Natural killer cell (primary cell): ENCODE results near the gene INPP5B. TPM values are rescaled to one million over a fixed set of nuclear protein-coding genes. Genes with fewer than 3 reads are reported as not detected.
"Not testable (repeated sequence)": the region's sequence is repeated elsewhere in the genome, so short reads cannot be mapped to it uniquely, and the experiment has no call there.

Source experiments
- ATAC-seq, 3 donors: fragments of 150-1000 bp in 2 of 3; fragments of 200-7000 bp in 1 of 3; cut with Tn5 transposase; 1 replicate in 1 of 3; 2 replicates in 2 of 3; pipeline ENCODE4 v1.10.0; 2021; ENCODE audit warnings: mild to moderate bottlenecking in 2 of 3, moderate library complexity in 2 of 3
- DNase-seq, 2 donors: peaks; one replicate each; pipeline versions ENCODE4 v3.0.0 to v3.0.0-alpha.2; 2013 to 2021; ENCODE audit warnings: mixed read lengths in 1 of 2
- H3K27ac ChIP-seq: one replicate; pipeline ENCODE4 v1.5.1; 2013; ENCODE audit warnings: mild to moderate bottlenecking, low read length
- H3K27me3 ChIP-seq: one replicate; pipeline ENCODE4 v1.6.1; 2013; ENCODE audit warnings: low read length; ENCODE audit not compliant: control insufficient read depth, insufficient read depth
- H3K36me3 ChIP-seq: one replicate; pipeline ENCODE4 v1.6.1; 2013; ENCODE audit warnings: low read length; ENCODE audit not compliant: control insufficient read depth, insufficient read depth
- H3K4me1 ChIP-seq: one replicate; pipeline ENCODE4 v1.6.1; 2013; ENCODE audit warnings: low read length; ENCODE audit not compliant: control insufficient read depth, insufficient read depth
- H3K4me3 ChIP-seq: one replicate; pipeline ENCODE4 v1.5.1; 2013; ENCODE audit warnings: low read length
- H3K9me3 ChIP-seq: one replicate; pipeline ENCODE4 v1.6.1; 2013; ENCODE audit warnings: low read length; ENCODE audit not compliant: control insufficient read depth, insufficient read depth
- H3K27ac Mint-ChIP-seq, 2 donors: one replicate each; pipeline ENCODE4 v1.8.0; 2022; ENCODE audit warnings: mild to moderate bottlenecking in 2 of 2, mixed read lengths in 2 of 2, moderate library complexity in 1 of 2
- H3K27me3 Mint-ChIP-seq, 2 donors: one replicate each; pipeline ENCODE4 v1.8.0; 2022; ENCODE audit warnings: low read depth in 2 of 2, mixed read lengths in 2 of 2
- H3K36me3 Mint-ChIP-seq: one replicate; pipeline ENCODE4 v1.8.0; 2022; ENCODE audit warnings: mixed read lengths
- H3K4me1 Mint-ChIP-seq, 2 donors: one replicate each; pipeline ENCODE4 v1.8.0; 2022; ENCODE audit warnings: mixed read lengths in 2 of 2
- H3K4me3 Mint-ChIP-seq: one replicate; pipeline ENCODE4 v1.8.0; 2022; ENCODE audit warnings: mild to moderate bottlenecking, moderate library complexity, mixed read lengths
- H3K9me3 Mint-ChIP-seq, 2 donors: one replicate each; pipeline ENCODE4 v1.8.0; 2022; ENCODE audit warnings: mixed read lengths in 2 of 2
- WGBS: methylation state at CpG from one replicate; pipeline ENCODE4 v1.1.7; 2013; ENCODE audit warnings: missing lambda C conversion rate; ENCODE audit not compliant: insufficient coverage; 5-methylcytosine and 5-hydroxymethylcytosine counted together
- intact Hi-C: fragments of 100-400 bp; cut with micrococcal nuclease; formaldehyde crosslinking; loops from one replicate; pipeline ENCODE4 v1.14.2; 2022
- total RNA-seq, 4 donors: library from RNA; stranded (reverse); fragments of 120-200 nt in 1 of 4; gene quantifications; one replicate each; pipeline versions ENCODE4 v1.2.3 to v1.2.4, GENCODE V29; 2013 to 2022
- TF ChIP-seq, protein P1 (sequence below): fragments of 200-600 bp; IDR thresholded peaks from one replicate; pipeline ENCODE4 v1.8.0; 2022; ENCODE audit warnings: antibody characterized with exemption

Gene INPP5B
- total RNA-seq, 3 donors from 2014 or later (not counting 1 experiment from before 2014, with no cell fraction given): 34.0 to 66.2 (median 54.7) TPM

DNA sequence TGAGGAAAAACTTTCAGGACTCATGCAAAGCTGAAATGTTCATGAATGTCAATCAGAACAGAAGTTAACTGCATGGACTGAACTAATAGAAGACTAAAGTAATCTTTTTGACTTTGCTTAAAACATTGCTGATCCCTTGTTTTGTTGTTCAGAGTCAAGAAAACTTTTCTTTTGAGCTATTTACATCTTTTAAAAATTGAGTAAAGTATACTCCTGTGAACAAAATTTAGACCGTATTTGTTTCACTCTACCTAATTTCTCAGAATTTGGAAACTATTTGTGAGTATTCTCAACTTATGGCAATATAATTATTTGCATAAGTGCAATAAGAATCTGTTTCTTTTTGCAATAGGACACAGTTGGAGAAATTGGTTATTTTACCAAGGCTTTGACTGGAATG, 41.1 kb downstream of the INPP5B start:
- no CpG with 5 or more reads among the region's 1 CpG for WGBS
- H3K36me3 ChIP-seq: no peaks in the 10 kb centered on the region
- no peak overlapping the region for H3K4me3 ChIP-seq
- intact Hi-C loops: no loop called here
- TF ChIP-seq, protein P1, sequence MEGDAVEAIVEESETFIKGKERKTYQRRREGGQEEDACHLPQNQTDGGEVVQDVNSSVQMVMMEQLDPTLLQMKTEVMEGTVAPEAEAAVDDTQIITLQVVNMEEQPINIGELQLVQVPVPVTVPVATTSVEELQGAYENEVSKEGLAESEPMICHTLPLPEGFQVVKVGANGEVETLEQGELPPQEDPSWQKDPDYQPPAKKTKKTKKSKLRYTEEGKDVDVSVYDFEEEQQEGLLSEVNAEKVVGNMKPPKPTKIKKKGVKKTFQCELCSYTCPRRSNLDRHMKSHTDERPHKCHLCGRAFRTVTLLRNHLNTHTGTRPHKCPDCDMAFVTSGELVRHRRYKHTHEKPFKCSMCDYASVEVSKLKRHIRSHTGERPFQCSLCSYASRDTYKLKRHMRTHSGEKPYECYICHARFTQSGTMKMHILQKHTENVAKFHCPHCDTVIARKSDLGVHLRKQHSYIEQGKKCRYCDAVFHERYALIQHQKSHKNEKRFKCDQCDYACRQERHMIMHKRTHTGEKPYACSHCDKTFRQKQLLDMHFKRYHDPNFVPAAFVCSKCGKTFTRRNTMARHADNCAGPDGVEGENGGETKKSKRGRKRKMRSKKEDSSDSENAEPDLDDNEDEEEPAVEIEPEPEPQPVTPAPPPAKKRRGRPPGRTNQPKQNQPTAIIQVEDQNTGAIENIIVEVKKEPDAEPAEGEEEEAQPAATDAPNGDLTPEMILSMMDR: no peak
- Mint-ChIP-seq H3K27ac (peak overlapping the region in 1 of 2 donors; percentile 21), H3K27me3 (no peaks in the 10 kb centered on the region), H3K9me3 (no peaks in the 10 kb centered on the region), H3K4me3 (no peak overlapping the region), H3K36me3 (no peaks in the 10 kb centered on the region), H3K4me1 (peaks cover 31 to 34% of the 10 kb centered on the region in 2 donors)
- DNase-seq (no peak), ATAC-seq (no peak)
- peaks cover 2% of the 10 kb centered on the region for H3K9me3 ChIP-seq
- H3K4me1 ChIP-seq: peaks cover 21% of the 10 kb centered on the region
- no peak overlapping the region for H3K27ac ChIP-seq
- no peaks in the 10 kb centered on the region for H3K27me3 ChIP-seq

- 99% methylated on average over 6 of the region's 6 CpGs for WGBS
- H3K36me3 Mint-ChIP-seq: not testable (repeated sequence)
These were observed 42.9 kb downstream of the INPP5B start for GRCh38 chr1:37903921-37904320.

DNA sequence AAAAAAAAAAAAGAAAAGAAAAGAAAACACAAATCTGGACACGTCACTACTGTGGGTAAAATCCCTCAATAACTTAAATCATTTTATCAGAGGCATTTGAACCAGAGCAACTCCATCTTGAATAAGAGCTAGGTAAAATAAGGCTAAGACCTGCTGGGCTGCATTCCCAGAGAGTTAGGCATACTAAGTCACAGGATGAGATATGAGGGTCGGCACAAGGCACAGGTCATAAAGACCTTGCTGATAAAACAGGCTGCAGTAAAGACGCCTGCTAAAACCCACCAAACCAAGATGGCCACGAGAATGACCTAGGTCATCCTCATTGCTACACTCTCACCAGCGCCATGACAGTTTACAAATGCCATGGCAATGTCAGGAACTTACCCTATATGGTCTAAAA, 43.9 kb downstream of the INPP5B start:
- intact Hi-C loops: no loop called here
- Mint-ChIP-seq H3K9me3 (no peaks in the 10 kb centered on the region), H3K36me3 (no peaks in the 10 kb centered on the region), H3K4me3 (no peak overlapping the region), H3K27me3 (no peaks in the 10 kb centered on the region), H3K4me1 (peaks cover 21 to 30% of the 10 kb centered on the region in 2 donors), H3K27ac (peak overlapping the region; percentile 87 to 93)
- Histone ChIP-seq H3K4me1 (peaks cover 25% of the 10 kb centered on the region), H3K9me3 (no peaks in the 10 kb centered on the region), H3K36me3 (no peaks in the 10 kb centered on the region), H3K27me3 (no peaks in the 10 kb centered on the region), H3K27ac (no peak overlapping the region), H3K4me3 (no peak overlapping the region)
- TF ChIP-seq, protein P1: no peak
- ATAC-seq (no peak), DNase-seq (no peak)
- WGBS: 91% methylated on average over 4 of the region's 5 CpGs

More at GRCh38 chr1:37903921-37904320, 42.9 kb downstream of the INPP5B start:
- intact Hi-C loops, ATAC-seq, H3K9me3 ChIP-seq, DNase-seq, H3K27me3 Mint-ChIP-seq, H3K27ac Mint-ChIP-seq, H3K36me3 ChIP-seq, H3K27ac ChIP-seq, H3K4me3 ChIP-seq, H3K9me3 Mint-ChIP-seq, H3K27me3 ChIP-seq, H3K4me3 Mint-ChIP-seq: not testable (repeated sequence)
- peaks cover 25% of the 10 kb centered on the region for H3K4me1 ChIP-seq
- H3K4me1 Mint-ChIP-seq: peaks cover 29 to 36% of the 10 kb centered on the region in 2 donors

- Histone ChIP-seq H3K27me3 (no peaks in the 10 kb centered on the region), H3K36me3 (no peaks in the 10 kb centered on the region), H3K27ac (peak overlapping the region; percentile 53), H3K4me3 (no peak overlapping the region), H3K9me3 (no peaks in the 10 kb centered on the region), H3K4me1 (peaks cover 25% of the 10 kb centered on the region)
- ATAC-seq (peak in 1 of 3 donors; percentile 16), DNase-seq (no peak)
- WGBS: 74% methylated on average over 6 of the region's 6 CpGs
- no peaks in the 10 kb centered on the region for H3K36me3 Mint-ChIP-seq
- H3K4me1 Mint-ChIP-seq: peaks cover 16 to 19% of the 10 kb centered on the region in 2 donors
- H3K27me3 Mint-ChIP-seq: no peaks in the 10 kb centered on the region
- no peaks in the 10 kb centered on the region for H3K9me3 Mint-ChIP-seq
- peak overlapping the region; percentile 76 for H3K4me3 Mint-ChIP-seq
- intact Hi-C loops: no loop called here
- TF ChIP-seq, protein P1: no peak
- peak overlapping the region; percentile 87 to 93 for H3K27ac Mint-ChIP-seq
These were observed 45.0 kb downstream of the INPP5B start for GRCh38 chr1:37901893-37902225.
